Dendritic cell treated with granulocyte-macrophage colony-stimulating factor and Interleukin-4, amounts not matched to agents 40 ng/mL and 50 ng/mL, for 4 days (primary cell): ENCODE results near the gene DSPP.

Source experiments
- H3K27ac Mint-ChIP-seq: one replicate; pipeline ENCODE4 v1.8.0; 2022; ENCODE audit warnings: mild to moderate bottlenecking, mixed read lengths
- H3K27me3 Mint-ChIP-seq: one replicate; pipeline ENCODE4 v1.8.0; 2022; ENCODE audit warnings: mild to moderate bottlenecking, mixed read lengths
- H3K36me3 Mint-ChIP-seq: one replicate; pipeline ENCODE4 v1.8.0; 2022; ENCODE audit warnings: low read depth, mixed read lengths
- H3K4me1 Mint-ChIP-seq: one replicate; pipeline ENCODE4 v1.8.0; 2022; ENCODE audit warnings: low read depth, mixed read lengths
- H3K4me3 Mint-ChIP-seq: one replicate; pipeline ENCODE4 v1.8.0; 2022; ENCODE audit warnings: mild to moderate bottlenecking, moderate library complexity, mixed read lengths
- H3K9me3 Mint-ChIP-seq: one replicate; pipeline ENCODE4 v1.8.0; 2022; ENCODE audit warnings: mixed read lengths
- intact Hi-C: fragments of 100-400 bp; cut with micrococcal nuclease; formaldehyde crosslinking; loops from one replicate; pipeline ENCODE4 v1.15.0; 2022

Gene DSPP

GRCh38 chr4:87654487-87655044, 46.2 kb downstream of the DSPP start:
- H3K36me3 Mint-ChIP-seq: no peaks in the 10 kb centered on the region
- peaks cover 2% of the 10 kb centered on the region for H3K27me3 Mint-ChIP-seq
- H3K27ac Mint-ChIP-seq: no peak overlapping the region
- intact Hi-C loops: no loop called here
- H3K9me3 Mint-ChIP-seq: no peaks in the 10 kb centered on the region
- no peak overlapping the region for H3K4me3 Mint-ChIP-seq
- no peaks in the 10 kb centered on the region for H3K4me1 Mint-ChIP-seq

- Mint-ChIP-seq H3K4me1 (no peaks in the 10 kb centered on the region), H3K9me3 (peaks cover 11% of the 10 kb centered on the region), H3K27ac (no peak overlapping the region)
These were observed 49.2 kb downstream of the DSPP start for GRCh38 chr4:87657525-87657924.

GRCh38 chr4:87659247-87659931, 51.1 kb downstream of the DSPP start:
- H3K27ac Mint-ChIP-seq: no peak overlapping the region
- H3K4me1 Mint-ChIP-seq: no peaks in the 10 kb centered on the region
- H3K9me3 Mint-ChIP-seq: peaks cover 12% of the 10 kb centered on the region
- H3K4me3 Mint-ChIP-seq: no peak overlapping the region
- no peaks in the 10 kb centered on the region for H3K36me3 Mint-ChIP-seq
- H3K27me3 Mint-ChIP-seq: peaks cover 7% of the 10 kb centered on the region
- intact Hi-C loops: no loop called here

More at GRCh38 chr4:87657525-87657924, 49.2 kb downstream of the DSPP start:
- Mint-ChIP-seq H3K4me3 (no peak overlapping the region), H3K36me3 (no peaks in the 10 kb centered on the region), H3K27me3 (peaks cover 2% of the 10 kb centered on the region)
- intact Hi-C loops: no loop called here

DNA sequence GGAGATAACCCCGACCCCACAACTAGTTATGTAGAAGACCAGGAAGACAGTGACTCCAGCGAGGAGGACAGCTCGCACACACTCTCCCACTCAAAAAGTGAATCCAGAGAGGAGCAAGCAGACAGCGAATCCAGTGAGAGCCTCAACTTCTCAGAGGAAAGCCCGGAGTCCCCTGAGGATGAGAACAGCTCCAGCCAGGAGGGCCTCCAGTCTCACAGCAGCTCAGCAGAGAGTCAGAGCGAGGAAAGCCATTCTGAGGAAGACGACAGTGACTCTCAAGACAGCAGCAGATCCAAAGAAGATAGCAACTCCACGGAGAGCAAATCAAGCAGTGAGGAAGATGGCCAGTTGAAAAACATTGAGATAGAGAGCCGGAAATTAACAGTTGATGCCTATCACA, 54.5 kb downstream of the DSPP start:
- intact Hi-C loops: no loop called here
- H3K27me3 Mint-ChIP-seq: peaks cover 7% of the 10 kb centered on the region
- H3K27ac Mint-ChIP-seq: no peak overlapping the region

More for the DNA sequence above, 54.5 kb downstream of the DSPP start:
- Mint-ChIP-seq H3K9me3 (peaks cover 12% of the 10 kb centered on the region), H3K4me3 (no peak overlapping the region), H3K36me3 (no peaks in the 10 kb centered on the region), H3K4me1 (peaks cover 4% of the 10 kb centered on the region)
